ENCODE measurements around the gene COL18A1. TPM values are rescaled to one million over a fixed set of nuclear protein-coding genes. Genes with fewer than 3 reads are reported as not detected.

COL18A1 gene
- total RNA-seq, 4 donors from 2014 or later = 18.6 to 85.0 (median 33.0) TPM

- Histone ChIP-seq H3K9me3 (no peaks in the 10 kb centered on the region), H3K36me3 (no peaks in the 10 kb centered on the region), H3K27me3 (no peaks in the 10 kb centered on the region), H3K4me1 (peaks cover 8 to 39% (median 17%) of the 10 kb centered on the region in 4 donors), H3K4me3 (no peak overlapping the region), H3K27ac (no peak overlapping the region)
- no peak for TF ChIP-seq CTCF (IDR thresholded peaks at IDR 0.05)
- TF ChIP-seq POLR2A (IDR thresholded peaks at IDR 0.05) = no peak
- DNase-seq = peak in 2 of 3 donors; percentile 32 to 44
Observed at GRCh38 chr21:45537111-45537745, 132.3 kb downstream of the COL18A1 start.

GRCh38 chr21:45537746-45538291 lies 132.9 kb downstream of the COL18A1 start:
- TF ChIP-seq POLR2A (IDR thresholded peaks at IDR 0.05) (no peak), CTCF (IDR thresholded peaks at IDR 0.05) (no peak)
- no peaks in the 10 kb centered on the region for H3K9me3 ChIP-seq
- peak in 1 of 3 donors; percentile 46 for DNase-seq
- no peaks in the 10 kb centered on the region for H3K27me3 ChIP-seq
- peaks cover 6 to 36% (median 17%) of the 10 kb centered on the region in 4 donors for H3K4me1 ChIP-seq
- peak overlapping the region in 1 of 4 donors; percentile 82 for H3K27ac ChIP-seq
- H3K36me3 ChIP-seq = no peaks in the 10 kb centered on the region
- no peak overlapping the region for H3K4me3 ChIP-seq

GRCh38 chr21:45538381-45539045 lies 133.5 kb downstream of the COL18A1 start:
- H3K4me3 ChIP-seq = no peak overlapping the region
- H3K4me1 ChIP-seq = peaks cover 2 to 36% (median 16%) of the 10 kb centered on the region in 4 donors
- TF ChIP-seq POLR2A (IDR thresholded peaks at IDR 0.05) (no peak), CTCF (IDR thresholded peaks at IDR 0.05) (no peak)
- H3K36me3 ChIP-seq = no peaks in the 10 kb centered on the region
- H3K27ac ChIP-seq = peak overlapping the region in 2 of 4 donors; percentile 58 to 82
- no peaks in the 10 kb centered on the region for H3K9me3 ChIP-seq
- DNase-seq = peak in 1 of 3 donors; percentile 43
- H3K27me3 ChIP-seq = no peaks in the 10 kb centered on the region

- no peaks in the 10 kb centered on the region for H3K9me3 ChIP-seq
- TF ChIP-seq POLR2A (IDR thresholded peaks at IDR 0.05) = peak in 1 of 2 donors; percentile 30
- TF ChIP-seq CTCF (IDR thresholded peaks at IDR 0.05) = peak in 1 of 6 experiments; percentile 6
- H3K27ac ChIP-seq = peak overlapping the region in 2 of 4 donors; percentile 58 to 82
- H3K4me1 ChIP-seq = peaks cover 0 to 30% (median 14%) of the 10 kb centered on the region in 4 donors
- peak in 2 of 3 donors; percentile 78 to 81 for DNase-seq
- no peaks in the 10 kb centered on the region for H3K27me3 ChIP-seq
- no peak overlapping the region for H3K4me3 ChIP-seq
- H3K36me3 ChIP-seq = no peaks in the 10 kb centered on the region
Observed at GRCh38 chr21:45539046-45539795, 134.3 kb downstream of the COL18A1 start.

GRCh38 chr21:45539796-45540600 lies 135.0 kb downstream of the COL18A1 start:
- TF ChIP-seq CTCF (IDR thresholded peaks at IDR 0.05) (no peak), POLR2A (IDR thresholded peaks at IDR 0.05) (no peak)
- Histone ChIP-seq H3K4me3 (no peak overlapping the region), H3K27me3 (no peaks in the 10 kb centered on the region), H3K4me1 (peaks cover 0 to 30% (median 14%) of the 10 kb centered on the region in 4 donors), H3K9me3 (no peaks in the 10 kb centered on the region), H3K27ac (peak overlapping the region in 2 of 4 donors; percentile 58 to 82), H3K36me3 (no peaks in the 10 kb centered on the region)
- DNase-seq = peak in 2 of 3 donors; percentile 41 to 43
